ENCODE measurements around the gene STK33.

STK33 gene

DNA sequence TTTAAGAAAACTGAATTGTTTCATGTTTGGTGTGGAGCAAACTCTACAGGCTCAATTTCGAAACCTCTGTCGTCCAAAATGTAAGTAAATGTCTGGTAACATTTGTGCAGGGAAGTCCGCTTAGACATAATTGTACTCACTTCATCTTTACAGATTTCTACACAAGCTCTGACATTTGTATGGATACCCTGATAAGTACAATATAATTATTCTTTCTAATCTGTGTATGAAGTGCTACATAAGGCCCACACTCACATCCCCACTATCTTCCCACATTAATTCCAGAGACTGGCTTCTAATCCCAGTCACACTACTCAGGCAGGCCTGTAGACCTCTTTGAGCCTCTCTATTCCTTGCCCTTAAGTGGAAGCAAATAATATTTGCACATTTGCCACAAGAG is 201.1 kb downstream of the STK33 start:
- H3K4me3 ChIP-seq (ENCODE audit: low read length), result no peak overlapping the region
- TF ChIP-seq CTCF (conservative IDR thresholded peaks at IDR 0.05; ENCODE audit: low read length), result no peak
- DNase-seq (ENCODE audit: low read depth), result no peak

- TF ChIP-seq CTCF (conservative IDR thresholded peaks at IDR 0.05; ENCODE audit: low read length), result no peak
- no peak for DNase-seq (ENCODE audit: low read depth)
- no peak overlapping the region for H3K4me3 ChIP-seq (ENCODE audit: low read length)
Observed at GRCh38 chr11:8392166-8392565, 201.9 kb downstream of the STK33 start.

- no peak overlapping the region for H3K4me3 ChIP-seq (ENCODE audit: low read length)
- no peak for TF ChIP-seq CTCF (conservative IDR thresholded peaks at IDR 0.05; ENCODE audit: low read length)
- DNase-seq (ENCODE audit: low read depth), result no peak
Observed at GRCh38 chr11:8390851-8391612, 203.0 kb downstream of the STK33 start.

DNA sequence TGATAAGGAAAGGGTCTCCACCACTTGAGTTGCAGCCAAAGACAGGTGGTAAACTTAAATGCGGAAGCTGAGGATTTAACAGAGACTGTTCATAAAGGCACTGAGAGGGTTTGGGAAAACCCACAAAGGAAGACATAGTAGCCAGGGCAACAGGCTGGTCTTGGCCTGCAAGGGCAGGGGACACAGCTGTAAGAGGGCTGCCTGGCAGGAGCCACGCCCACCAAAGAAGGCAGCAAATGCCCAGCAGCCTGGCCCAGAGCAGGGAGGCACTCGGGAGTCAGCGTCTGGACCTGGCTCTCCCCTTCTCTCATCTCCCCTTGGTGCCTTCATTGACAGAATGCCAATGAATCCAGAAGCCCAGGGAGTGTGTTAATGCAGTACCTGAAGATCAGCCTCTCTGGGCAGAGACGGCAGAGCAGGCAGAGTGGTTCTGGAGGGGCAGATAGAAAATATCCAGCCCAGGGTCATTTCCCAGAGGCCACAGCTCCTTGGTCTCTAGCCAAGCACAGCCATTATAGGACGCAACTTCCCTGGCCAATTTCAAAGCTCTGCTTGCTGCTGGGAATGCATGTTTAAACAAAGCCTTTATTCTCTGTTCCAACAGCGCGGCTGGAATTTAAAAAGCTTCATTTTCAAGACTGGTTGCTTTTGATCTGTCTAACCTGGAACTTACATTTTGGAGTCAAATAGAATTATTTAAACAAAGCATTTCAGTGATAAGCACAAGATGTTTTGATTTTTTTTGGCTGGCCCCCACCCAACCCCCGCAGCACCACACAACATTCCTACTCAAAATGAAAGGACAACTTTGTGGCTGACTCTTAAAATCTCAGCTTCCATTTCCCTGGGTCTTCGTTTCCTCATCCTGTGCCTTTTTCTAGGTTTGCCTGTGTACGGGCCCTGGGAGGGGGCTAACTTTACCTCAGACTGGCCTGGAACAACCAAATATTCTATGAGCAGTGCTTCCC is 204.7 kb downstream of the STK33 start:
- DNase-seq (ENCODE audit: low read depth), result no peak
- no peak for TF ChIP-seq CTCF (conservative IDR thresholded peaks at IDR 0.05; ENCODE audit: low read length)
- H3K4me3 ChIP-seq (ENCODE audit: low read length), result no peak overlapping the region

DNA sequence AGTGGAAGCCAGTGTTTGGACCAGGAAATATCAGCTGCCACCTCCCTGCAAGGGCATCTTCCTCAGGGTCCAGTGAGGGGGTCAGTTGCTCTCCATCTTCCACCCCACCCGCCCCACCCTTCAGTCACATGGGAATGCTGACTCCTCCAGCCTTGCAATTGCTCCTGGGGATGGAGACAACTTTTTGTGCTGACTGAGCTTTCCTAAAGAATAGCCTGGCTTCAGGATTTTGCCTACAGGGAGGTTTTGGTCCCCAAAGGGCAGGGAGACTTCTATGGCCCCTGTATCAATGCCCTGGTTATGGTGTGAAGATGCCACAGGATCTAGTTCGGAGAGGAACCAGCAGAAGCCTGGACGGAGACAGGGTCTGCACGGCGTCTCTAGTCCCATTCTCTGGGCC is 206.3 kb downstream of the STK33 start:
- no peak overlapping the region for H3K4me3 ChIP-seq (ENCODE audit: low read length)
- no peak for DNase-seq (ENCODE audit: low read depth)
- no peak for TF ChIP-seq CTCF (conservative IDR thresholded peaks at IDR 0.05; ENCODE audit: low read length)

- no peak overlapping the region for H3K4me3 ChIP-seq (ENCODE audit: low read length)
- DNase-seq (ENCODE audit: low read depth), result no peak
- no peak for TF ChIP-seq CTCF (conservative IDR thresholded peaks at IDR 0.05; ENCODE audit: low read length)
Observed at GRCh38 chr11:8387141-8387540, 206.9 kb downstream of the STK33 start.

All from AG10803 (cell line).